ENCODE data around the gene OPN1MW2.
"Not testable (repeated sequence)": the region's sequence is repeated elsewhere in the genome, so short reads cannot be mapped to it uniquely, and the experiment has no call there.

- not testable (repeated sequence) for TF ChIP-seq POLR2AphosphoS5, EP300, POLR2A (IDR thresholded peaks at IDR 0.05)
Observed at GRCh38 chrX:154183794-154184193, 35.8 kb upstream of the OPN1MW2 start.

Data from upper lobe of left lung (tissue), 4 donors.